GM13977 (cell line): Measurements from ENCODE around the gene CMSS1.
A peak's percentile ranks its signal among the peaks of the same experiment; 100 is the strongest.

ENCODE experiments used
- DNase-seq: peaks from one replicate; pipeline ENCODE4 v3.0.0; 2012; ENCODE audit warnings: low spot score
- in situ Hi-C: fragments of 300-500 bp; cut with MboI; formaldehyde crosslinking; loops from one replicate; pipeline ENCODE4 v1.12.0; 2022; ENCODE audit warnings: low sequenced_read_pairs, low pct_unique_long_range_greater_than_20kb, mixed read lengths, inconsistent platforms; ENCODE audit not compliant: unreplicated experiment
- TF ChIP-seq, protein P1 (sequence below): IDR thresholded peaks from 2 replicates; pipeline ENCODE4 v1.5.1; 2012; ENCODE audit warnings: mild to moderate bottlenecking, control low read depth; ENCODE audit not compliant: insufficient read depth; ENCODE audit errors: extremely low read depth, missing control alignments

CMSS1 gene

GRCh38 chr3:99938270-99938911 lies 120.7 kb downstream of the CMSS1 start:
- TF ChIP-seq, protein P1, sequence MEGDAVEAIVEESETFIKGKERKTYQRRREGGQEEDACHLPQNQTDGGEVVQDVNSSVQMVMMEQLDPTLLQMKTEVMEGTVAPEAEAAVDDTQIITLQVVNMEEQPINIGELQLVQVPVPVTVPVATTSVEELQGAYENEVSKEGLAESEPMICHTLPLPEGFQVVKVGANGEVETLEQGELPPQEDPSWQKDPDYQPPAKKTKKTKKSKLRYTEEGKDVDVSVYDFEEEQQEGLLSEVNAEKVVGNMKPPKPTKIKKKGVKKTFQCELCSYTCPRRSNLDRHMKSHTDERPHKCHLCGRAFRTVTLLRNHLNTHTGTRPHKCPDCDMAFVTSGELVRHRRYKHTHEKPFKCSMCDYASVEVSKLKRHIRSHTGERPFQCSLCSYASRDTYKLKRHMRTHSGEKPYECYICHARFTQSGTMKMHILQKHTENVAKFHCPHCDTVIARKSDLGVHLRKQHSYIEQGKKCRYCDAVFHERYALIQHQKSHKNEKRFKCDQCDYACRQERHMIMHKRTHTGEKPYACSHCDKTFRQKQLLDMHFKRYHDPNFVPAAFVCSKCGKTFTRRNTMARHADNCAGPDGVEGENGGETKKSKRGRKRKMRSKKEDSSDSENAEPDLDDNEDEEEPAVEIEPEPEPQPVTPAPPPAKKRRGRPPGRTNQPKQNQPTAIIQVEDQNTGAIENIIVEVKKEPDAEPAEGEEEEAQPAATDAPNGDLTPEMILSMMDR, result no peak
- in situ Hi-C loops, result no loop called here
- peak; percentile 37 for DNase-seq

- no peak for DNase-seq
- TF ChIP-seq, protein P1, result no peak
- in situ Hi-C loops, result no loop called here
These were observed 122.2 kb downstream of the CMSS1 start for GRCh38 chr3:99939876-99940275.

DNA sequence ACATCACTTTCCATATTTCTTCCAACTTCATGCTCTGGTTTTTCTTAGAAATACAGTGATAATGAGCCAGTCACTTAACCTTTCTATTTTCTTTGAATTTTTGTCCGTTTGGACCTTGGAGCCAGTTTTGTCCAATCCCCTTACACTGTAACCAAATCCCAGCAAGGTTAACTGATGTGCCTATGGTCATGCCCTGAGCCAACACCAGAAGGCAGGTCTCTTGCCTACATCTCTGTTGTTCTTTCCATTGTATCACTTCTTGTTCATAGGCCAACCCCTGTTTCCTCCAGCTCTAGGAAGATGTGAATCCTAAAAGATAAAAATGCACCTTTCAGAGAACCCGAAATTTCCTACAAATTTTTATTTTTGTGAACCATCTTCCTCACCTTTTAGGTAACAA lies 122.7 kb downstream of the CMSS1 start:
- in situ Hi-C loops, result no loop called here
- no peak for DNase-seq
- TF ChIP-seq, protein P1, result no peak

DNA sequence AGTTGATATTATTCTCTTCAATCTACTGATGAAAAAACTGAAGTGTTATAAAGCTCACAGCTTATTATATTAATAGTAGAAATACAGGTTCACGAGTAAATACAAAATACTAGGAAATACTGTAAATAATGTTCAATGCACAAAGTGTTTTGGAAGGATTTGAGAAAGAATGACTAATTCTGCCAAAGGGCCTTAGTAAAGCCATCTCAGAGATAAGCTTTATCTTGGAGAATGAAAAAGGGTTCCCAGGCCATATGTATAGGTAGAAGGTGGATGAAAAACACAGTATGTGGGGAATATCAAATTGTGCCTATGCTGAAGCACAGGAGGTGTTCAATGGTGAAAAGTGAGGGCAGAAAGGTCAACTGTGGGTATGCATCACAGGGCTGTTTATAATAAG lies 123.5 kb downstream of the CMSS1 start:
- in situ Hi-C loops, result no loop called here
- DNase-seq, result no peak
- TF ChIP-seq, protein P1, result no peak

DNA sequence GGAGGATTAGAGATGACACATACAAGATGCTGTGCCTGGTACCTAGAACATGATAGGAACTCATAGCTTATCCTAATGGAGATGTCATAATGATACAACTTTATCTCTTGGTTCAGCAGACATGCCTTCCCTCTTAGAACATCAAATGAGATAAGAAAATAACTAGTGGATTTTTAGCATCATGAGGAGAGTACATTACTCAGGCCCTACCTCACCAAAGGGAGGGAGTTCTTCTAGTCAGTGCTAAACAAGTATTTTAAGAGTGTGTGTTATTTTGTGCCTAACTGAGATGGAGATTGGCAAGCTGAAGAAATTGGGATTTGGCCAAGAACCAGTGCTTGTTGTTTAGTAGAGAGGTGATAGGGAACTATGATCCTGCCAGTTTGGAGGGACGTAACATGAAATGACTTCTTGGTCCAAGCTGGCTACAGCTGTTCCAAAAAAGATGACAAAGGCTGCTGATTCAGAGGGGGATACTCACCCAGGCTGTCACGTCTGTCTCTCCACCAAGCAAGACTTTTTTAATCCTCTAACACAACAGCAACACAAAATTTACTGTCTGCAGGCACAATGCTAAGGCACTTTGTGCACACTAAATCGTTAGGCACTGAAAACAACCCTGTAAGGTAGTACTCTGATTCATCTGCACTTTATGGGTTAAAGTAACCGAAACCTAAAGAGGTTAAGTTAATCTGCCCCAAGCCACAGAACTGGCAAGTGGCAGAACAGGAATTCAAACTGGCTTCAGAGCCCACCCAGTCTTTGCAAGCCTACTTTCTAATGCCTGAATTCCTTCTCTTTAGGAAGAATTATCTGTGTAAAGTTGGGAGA lies 126.5 kb downstream of the CMSS1 start:
- in situ Hi-C loops, result no loop called here
- DNase-seq, result no peak

GRCh38 chr3:99945328-99945995 lies 127.8 kb downstream of the CMSS1 start:
- TF ChIP-seq, protein P1, result no peak
- no peak for DNase-seq
- in situ Hi-C loops, result no loop called here

More for the DNA sequence above, 126.5 kb downstream of the CMSS1 start:
- TF ChIP-seq, protein P1, result no peak
